ENCODE data around the gene OST4.
"Not testable (repeated sequence)": the region's sequence is repeated elsewhere in the genome, so short reads cannot be mapped to it uniquely, and the experiment has no call there.

The OST4 gene

GRCh38 chr2:27071277-27071989 is at the start of gene OST4:
Gene OST4 (minus strand): TSS chr2:27071654.
- DNase-seq (ENCODE audit: low read depth): peak; percentile 88

DNA sequence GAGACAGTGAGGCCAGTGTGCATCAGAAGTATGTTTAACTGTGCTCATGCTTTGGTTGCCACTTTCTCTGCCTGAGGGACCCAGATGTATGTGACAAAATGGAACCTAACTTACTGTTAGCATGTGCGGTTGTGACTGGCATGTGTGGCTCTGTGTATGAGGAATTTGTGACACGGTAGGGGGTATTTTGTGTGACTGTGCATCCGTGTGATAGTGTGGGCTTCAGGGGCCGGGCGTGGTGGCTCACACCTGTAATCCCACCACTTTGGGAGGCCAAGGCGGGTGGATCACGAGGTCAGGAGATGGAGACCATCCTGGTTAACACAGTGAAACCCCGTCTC is 47.8 kb upstream of the OST4 start:
- not testable (repeated sequence) for DNase-seq (ENCODE audit: low read depth)

DNA sequence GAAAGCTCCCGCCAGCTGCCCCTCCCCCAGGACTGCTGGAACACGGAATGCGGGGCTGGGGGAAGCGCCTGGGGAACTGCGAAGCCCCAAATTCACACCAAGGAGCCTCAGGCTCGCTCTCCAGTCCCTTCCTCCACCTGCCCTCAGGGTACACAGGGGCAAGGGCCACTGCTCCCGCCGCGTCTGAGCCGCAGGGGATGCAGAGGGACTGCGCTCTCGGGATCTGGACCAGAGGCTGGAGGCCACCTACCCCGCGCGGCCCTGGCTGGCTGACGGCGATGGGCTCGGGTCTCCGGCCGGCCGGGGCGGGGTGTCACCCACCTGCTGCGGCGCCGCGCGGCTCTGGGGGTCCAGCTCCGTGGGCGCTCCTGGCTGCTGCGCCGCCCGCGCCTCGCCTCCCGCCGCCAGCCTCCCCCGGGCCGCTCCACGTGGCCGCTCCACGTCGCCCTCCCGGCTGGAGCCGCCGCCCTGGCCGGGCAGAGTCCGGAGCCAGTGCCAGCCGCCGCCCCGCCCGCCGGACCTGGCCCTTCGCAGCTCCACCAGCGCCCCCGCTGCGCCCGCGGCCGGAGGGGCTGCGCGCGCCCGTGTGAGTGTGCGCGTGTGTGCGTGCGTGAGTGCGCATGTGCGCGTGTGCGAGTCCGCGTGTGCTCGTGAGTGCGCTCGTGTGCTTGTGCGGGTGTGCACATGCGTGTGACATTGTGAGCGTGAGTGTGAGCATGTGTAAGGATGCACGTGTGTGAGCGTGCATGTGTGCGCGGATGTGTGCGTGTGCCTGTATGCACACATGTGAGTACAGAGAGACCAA is 47.3 kb upstream of the OST4 start, which contains the start of gene CGREF1:
Gene CGREF1, minus strand, starts transcription at position 604 of the 805 bp plus-strand sequence. CDS start 14,762 bp downstream, outside the sequence.
- DNase-seq (ENCODE audit: low read depth): no peak

DNA sequence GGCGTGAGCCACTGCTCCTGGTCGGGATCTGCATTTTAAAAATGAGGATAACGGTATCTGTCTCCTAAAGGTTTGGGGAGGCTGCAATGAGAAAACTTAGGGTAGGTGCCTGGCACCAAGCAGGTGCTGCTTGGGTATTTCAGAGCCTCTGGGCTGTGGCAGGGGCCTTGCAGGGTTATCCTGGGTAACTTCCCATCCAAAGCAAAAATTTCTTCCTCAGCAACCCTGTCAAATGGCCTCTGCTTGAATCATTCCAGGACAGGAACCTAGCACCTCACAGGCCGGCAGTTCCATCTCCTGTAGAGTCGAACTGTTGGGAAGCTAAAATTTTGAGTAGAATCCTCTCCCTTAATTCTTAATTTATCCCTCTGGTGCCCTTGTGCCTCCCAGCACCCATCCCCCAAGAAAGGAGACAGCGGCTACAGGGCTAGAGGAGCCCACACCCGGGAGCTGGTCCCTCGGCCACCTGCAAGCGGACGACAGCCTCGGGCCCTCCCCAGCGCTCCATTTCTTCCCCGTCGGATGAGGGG is 46.6 kb upstream of the OST4 start:
- DNase-seq (ENCODE audit: low read depth): no peak

DNA sequence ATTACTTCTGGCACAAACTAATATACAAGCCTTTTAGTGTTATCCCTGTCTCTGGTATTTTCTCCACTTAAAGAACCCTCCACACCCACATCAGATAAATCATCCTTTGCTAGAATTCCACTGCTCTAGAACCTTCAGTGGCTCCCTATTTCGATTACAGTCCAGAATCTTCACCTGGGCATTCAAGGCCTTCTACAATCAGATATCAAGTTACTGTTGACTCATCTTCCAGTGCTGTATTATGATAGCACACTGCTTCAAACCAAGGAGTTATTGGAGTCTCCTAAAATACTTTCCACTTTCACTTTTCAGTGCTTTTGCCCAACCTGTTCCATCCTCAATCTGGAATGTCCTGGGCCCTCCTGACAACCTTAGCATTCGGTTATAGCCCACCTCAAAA is 44.1 kb upstream of the OST4 start:
- DNase-seq (ENCODE audit: low read depth): no peak

DNA sequence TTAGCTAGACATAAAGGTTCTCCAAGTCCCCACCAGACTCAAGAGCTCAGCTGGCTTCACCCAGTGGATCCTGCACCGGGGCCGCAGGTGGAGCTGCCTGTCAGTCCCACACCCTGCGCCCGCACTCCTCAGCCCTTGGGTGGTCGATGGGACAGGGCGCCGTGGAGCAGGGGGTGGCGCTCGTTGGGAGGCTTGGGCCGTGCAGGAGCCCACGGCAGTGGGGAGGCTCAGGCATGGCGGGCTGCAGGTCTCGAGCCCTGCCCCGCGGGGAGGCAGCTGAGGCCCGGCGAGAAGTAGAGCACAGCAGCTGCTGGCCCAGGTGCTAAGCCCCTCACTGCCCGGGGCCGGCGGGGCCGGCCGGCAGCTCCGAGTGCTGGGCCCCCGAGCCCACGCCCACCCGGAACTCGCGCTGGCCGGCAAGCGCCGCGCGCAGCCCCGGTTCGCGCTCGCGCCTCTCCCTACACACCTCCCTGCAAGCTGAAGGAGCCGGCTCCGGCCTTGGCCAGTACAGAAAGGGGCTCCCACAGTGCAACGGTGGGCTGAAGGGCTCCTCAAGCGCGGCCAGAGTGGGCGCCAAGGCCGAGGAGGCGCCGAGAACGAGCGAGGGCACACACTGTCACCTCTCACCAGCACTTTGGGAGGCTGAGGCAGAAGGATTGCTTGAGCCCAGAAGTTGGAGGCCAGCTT is 40.1 kb upstream of the OST4 start:
- DNase-seq (ENCODE audit: low read depth): not testable (repeated sequence)

DNA sequence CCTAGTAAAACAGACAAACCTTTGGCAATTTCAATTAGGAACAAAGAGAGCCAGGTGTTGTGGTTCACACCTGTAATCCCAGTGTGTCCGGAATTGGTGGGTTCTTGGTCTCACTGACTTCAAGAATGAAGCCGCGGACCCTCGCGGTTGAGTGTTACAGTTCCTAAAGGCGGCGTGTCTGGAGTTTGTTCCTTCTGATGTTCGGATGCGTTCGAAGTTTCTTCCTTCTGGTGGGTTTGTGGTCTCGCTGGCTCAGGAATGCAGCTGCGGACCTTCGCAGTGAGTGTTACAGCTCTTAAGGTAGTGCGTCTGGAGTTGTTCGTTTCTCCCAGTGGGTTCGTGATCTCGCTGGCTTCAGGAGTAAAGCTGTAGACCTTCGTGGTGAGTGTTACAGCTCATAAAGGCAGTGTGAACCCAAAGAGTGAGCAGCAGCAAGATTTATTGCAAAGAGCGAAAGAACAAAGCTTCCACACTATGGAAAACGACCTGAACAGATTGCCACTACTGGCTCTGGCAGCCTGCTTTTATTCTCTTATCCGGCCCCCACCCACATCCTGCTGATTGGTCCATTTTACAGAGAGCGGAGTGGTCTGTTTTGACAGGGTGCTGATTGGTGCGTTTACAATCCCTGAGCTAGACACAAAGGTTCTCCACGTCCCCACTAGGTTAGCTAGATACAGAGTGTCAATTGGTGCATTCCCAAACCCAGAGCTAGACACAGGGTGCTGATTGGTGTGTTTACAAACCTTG is 39.3 kb upstream of the OST4 start:
- not testable (repeated sequence) for DNase-seq (ENCODE audit: low read depth)

- no peak for DNase-seq (ENCODE audit: low read depth)
These were observed 37.6 kb upstream of the OST4 start for GRCh38 chr2:27109083-27109482.

DNA sequence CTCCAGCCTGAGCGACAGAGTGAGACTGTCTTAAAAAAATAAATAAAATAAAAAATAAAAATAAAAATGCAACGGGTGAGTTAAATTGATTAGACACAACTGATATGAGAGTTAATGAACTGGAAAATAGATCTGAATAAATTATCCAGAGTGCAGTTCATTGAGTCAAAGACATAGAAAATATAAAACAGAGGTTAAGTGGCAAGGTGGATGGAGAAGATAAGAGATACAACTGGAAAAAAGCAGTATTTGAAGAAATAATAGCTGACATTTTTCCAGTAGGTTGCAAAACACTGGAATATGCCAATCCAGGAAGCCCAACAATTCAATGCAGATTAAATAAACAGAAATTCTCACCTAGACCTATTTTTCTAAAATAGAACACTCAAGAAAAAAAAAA is 36.8 kb upstream of the OST4 start:
- no peak for DNase-seq (ENCODE audit: low read depth)

- peak; percentile 2 for DNase-seq (ENCODE audit: low read depth)
These were observed 34.5 kb upstream of the OST4 start for GRCh38 chr2:27105981-27106380.

- no peak for DNase-seq (ENCODE audit: low read depth)
These were observed 30.9 kb upstream of the OST4 start for GRCh38 chr2:27102329-27102728.

DNA sequence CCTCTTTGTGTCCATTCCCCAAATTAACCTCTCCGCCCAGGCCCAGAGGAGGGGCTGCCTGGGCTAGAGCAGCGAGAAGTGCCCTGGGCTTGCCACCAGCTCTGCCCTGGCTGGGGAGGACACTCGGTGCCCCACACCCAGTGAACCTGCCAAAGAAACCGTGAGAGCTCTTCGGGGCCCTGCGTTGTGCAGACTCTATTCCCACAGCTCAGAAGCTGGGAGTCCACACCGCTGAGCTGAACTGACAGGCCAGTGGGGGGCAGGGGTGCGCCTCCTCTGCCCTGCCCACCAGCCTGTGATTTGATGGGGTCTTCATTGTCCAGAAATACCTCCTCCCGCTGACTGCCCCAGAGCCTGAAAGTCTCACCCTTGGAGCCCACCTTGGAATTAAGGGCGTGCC is 28.6 kb upstream of the OST4 start:
- no peak for DNase-seq (ENCODE audit: low read depth)

DNA sequence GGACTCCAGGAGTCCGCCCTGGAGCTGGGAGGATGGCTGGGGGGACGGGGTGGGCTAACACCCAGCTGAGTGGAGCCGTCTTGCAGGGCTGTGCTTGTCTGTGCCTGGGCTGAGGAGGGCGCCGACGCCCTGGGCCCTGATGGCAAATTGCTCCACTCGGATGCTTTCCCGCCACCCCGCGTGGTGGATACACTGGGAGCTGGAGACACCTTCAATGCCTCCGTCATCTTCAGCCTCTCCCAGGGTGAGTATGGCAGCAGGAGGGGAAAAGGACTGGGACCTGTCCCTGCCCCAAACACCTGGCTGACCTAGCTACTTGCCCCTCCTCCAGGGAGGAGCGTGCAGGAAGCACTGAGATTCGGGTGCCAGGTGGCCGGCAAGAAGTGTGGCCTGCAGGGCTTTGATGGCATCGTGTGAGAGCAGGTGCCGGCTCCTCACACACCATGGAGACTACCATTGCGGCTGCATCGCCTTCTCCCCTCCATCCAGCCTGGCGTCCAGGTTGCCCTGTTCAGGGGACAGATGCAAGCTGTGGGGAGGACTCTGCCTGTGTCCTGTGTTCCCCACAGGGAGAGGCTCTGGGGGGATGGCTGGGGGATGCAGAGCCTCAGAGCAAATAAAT is 28.0 kb upstream of the OST4 start:
- DNase-seq (ENCODE audit: low read depth): no peak

DNA sequence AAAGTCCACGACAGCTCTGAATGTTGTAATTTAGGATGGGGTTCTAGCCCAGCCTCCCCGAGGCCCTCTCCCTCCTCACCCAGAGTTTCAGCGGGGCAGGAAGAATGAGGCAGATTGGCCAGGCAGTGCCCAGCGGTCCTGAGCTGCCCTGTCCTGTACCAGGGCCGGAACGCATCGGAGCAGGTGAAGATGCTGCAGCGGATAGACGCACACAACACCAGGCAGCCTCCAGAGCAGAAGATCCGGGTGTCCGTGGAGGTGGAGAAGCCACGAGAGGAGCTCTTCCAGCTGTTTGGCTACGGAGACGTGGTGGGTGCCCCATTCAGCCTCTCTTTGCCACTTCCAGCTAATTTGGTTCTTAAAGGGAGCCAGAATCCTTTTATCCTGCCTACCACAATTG is 25.9 kb upstream of the OST4 start:
- no peak for DNase-seq (ENCODE audit: low read depth)

DNA sequence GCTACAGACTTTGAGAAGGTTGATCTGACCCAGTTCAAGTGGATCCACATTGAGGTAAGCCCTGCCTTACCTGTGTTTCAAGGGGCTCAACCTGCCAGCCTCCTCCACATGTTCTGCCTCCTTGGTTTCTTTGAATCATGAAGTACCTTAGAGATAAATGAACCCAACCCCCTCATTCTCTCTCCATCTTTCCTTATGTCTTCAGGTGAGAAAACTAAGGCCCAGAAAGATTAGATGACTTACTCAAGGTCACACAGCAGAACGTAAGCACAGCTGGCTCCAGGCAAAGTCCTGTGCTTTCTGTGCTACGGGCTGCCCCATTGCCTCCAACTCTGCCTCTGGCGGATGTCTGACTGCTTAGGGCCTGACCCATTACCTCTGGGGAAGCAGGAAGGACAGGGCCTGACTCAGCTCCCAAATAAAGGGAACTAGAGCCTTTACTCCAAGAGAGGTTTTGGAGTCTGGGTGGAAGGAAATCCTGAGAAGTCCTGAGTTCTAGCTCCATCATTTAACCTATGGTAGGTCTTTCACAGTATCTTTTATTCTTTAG is 25.4 kb upstream of the OST4 start:
- no peak for DNase-seq (ENCODE audit: low read depth)

DNA sequence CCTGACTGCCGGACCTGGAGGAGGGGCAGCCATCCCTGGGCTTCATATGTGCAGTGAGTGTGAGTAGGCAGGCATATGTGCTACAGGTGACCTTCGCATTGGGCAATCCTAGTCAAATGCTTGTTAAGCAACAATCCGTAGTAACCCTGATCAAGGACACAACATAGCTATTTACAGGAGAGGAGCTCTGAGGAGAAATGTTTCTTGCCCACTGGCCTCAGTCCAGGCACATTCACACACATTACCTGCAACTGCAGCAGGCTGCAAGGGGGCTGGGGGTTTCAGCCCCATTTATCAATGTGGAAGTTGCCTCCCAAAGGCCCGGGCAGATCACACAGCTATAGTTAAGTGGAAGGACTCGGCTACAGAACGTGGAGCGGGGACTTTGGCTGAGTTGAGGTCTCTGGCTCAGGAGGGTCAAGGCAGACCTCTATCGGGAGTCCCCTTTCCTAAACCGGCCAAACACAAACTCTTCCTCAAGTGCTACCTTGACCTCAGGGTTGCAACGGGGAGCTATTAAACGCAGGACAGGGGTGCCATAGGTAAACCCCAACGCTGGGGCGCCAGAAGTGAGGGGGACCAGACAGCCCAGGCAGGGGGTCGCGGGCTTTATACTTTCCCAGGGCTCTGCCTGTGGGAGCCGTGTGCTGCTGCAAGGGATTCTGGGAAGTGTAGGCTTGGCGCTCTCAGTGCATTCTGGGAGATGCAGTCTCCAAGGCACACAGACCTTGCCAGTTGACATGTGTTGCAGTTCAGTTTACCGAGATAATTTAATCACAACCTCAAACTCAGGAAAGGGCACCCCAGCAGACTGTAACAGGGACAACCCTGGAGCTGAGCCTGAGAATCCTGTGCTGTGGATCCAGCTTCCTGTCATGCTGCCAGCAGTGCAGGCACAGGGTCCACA is 24.5 kb upstream of the OST4 start:
- no peak for DNase-seq (ENCODE audit: low read depth)

- no peak for DNase-seq (ENCODE audit: low read depth)
These were observed 23.9 kb upstream of the OST4 start for GRCh38 chr2:27095427-27095744.

- no peak for DNase-seq (ENCODE audit: low read depth)
These were observed 23.0 kb upstream of the OST4 start for GRCh38 chr2:27094353-27094984.

DNA sequence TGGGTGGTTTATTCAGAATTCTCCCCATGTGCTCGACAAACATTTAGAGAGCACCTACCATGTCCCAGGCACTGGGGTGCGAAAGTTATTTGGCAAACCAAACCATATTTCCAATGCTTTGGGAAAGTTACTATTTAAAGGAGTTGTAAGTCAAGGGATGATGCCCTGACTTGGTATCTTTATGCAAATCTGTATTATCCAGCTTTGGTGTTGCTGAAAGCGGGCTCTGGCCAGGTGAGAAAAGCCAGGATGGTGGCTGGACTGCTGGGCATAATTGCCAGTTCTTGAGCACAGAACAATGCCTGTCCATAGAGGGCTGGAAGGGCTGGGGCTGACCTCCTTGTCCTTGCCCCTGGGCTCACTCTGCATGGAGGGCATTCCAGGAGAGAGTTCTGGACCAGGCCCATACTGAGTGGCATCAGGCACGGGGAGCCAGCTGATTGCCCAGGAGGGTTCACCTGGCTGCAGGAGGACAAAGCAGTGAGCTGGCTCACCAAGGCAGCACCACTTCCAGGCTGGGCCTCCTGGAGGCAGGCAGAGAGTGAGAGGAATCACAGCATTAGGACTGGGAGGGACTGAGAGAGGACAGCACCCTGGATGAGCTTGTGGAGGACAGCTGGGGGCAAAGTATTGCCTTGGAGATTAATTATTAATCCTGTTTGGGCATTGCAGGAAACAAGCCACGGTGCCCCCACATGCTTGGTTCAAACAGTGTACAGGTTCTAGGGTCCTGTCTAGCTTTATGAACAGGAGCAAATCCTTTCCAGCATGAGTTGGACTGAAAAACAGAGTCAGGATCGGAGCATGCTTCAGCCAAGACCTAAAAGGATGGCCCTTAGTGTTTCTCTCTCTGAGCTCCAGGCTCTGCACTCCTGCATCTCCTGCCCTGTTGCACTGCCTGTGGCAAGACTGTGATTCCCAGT is 22.2 kb upstream of the OST4 start:
- DNase-seq (ENCODE audit: low read depth): no peak

Measured in stromal cell of bone marrow (primary cell).